Islet of Langerhans (tissue), 1 donor: ENCODE results near the gene TBC1D14.
"Not testable (repeated sequence)": the region's sequence is repeated elsewhere in the genome, so short reads cannot be mapped to it uniquely, and the experiment has no call there.

Experiments
- FAIRE-seq: peaks from one replicate; lab custom pipeline; 2011; peaks lifted over from hg19 to GRCh38; lab: Jason Lieb, UNC

Gene TBC1D14

DNA sequence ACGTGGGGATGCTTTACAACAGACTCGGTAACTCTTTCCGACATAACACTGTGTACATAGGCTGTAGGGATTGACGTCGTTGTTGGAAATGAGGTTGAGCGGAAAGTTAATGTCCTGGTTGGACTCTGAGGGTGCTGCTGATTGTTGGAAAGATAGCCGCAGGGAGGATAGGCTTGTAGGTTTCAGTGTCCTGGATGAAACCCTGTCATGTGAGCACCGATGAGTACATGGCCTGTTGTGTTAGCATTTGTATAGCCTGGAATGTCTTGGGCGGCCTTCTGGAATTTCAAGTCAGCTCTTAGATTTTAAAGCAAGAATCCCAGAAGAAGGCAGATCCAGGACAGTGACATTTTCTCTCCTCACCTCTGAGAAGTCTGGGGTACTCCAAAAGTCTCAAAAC is 63.3 kb downstream of the TBC1D14 start:
- no peak for FAIRE-seq

DNA sequence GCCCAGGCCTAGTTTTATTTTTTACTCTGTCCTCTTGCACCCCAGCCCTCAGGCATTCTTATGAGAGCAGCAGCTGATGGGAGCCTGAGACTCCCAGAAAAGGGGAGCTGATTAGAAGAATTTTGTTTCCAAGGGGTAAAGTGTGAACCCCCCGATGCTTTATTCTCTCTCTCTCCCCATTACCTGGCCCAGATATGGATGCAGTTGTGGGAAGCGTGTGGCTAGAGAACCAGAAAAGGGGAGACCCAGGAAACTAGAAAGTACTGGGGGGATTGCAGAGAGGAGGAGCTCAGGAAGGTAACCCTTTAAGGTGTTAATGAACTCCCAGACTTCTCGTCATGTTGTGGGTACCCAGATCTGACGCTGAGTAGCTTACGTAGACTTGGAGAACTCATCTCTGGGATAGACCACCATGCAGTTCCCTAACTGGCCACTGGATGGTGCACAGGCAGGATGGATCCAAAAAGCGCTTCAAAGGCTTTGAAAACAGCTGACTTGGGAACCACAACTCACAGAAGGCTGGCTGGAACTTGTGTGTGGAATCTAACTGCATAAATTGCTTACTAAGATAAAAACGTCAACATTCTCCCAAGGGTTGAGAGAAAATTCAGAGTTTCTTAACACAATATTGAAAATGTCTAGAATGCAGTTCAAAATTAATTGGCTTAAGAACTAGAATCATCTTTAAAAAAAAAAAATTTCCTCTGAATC is 64.7 kb downstream of the TBC1D14 start:
- peak; percentile 70 for FAIRE-seq

DNA sequence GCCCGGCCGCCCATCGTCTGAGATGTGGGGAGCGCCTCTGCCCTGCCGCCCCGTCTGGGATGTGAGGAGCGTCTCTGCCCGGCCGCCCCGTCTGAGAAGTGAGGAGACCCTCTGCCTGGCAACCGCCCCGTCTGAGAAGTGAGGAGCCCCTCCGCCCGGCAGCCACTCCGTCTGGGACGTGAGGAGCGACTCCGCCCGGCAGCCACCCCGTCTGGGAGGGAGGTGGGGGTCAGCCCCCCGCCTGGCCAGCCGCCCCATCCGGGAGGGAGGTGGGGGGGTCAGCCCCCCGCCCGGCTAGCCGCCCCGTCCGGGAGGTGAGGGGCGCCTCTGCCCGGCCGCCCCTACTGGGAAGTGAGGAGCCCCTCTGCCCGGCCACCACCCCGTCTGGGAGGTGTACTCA is 68.2 kb downstream of the TBC1D14 start:
- FAIRE-seq: not testable (repeated sequence)

DNA sequence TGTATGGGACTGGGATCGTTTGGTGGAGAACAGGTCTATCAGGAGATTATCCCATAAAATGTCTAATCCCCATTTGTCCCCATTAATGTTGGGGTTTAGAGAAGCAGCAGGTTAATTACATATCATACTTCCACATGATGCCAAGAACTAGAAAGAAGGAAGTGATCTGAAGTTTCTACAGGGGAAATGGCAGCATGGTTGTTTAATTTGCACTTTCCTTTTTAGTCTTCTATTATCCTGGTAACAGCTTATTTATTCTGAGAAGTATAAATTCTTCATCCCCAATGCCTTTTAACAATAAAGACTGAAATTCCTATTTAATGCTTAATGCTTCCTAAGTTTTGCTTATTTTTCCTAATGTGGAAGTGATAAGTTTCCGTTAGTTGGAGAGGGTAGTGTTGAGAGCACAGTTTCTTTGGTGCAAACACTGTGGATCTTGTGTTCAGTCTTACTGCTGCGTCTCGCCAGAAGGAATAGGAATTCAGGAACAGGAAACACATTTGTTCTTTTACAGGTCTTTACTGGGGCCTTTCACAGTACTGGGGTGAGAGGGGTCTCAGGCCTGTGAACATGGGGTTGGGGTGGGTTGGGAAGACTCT is 74.0 kb downstream of the TBC1D14 start:
- no peak for FAIRE-seq

DNA sequence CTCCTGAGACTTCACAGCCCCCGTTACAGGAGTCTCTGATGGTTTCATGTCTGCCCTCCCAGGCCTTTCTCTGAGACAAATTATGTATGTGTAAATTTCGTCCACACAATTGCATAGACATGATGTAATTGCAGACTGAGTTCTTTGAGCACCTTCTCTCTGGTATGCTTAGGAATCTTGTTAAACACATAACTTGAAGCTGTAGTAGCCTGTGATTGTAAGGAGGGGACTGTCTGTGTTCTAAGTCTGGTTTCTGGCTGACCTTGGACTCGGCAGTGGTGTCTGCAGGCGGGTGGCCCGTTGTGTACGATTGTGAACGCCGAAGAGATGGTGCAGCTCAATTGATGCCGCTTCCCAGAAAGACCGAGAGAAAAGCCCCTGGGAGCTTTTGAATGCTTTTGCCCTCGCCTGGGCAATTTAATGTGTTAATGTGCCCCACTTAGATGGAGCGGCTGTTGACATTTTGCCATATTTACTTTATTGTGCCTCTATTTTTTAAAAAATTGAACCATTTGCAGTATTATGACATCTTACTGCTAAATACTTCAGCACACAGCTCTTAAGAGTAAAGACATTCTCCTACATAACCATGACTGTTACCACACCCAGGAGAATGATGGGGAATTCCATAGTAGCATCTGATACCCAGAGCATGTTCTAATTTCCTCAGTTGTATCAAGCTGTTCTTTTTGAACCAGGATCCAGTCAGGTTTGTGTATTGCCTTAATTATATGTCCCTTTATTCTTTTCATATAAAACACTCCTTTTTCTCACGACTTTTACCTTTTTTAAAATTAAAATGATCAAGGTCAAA is 75.2 kb downstream of the TBC1D14 start:
- FAIRE-seq: no peak

DNA sequence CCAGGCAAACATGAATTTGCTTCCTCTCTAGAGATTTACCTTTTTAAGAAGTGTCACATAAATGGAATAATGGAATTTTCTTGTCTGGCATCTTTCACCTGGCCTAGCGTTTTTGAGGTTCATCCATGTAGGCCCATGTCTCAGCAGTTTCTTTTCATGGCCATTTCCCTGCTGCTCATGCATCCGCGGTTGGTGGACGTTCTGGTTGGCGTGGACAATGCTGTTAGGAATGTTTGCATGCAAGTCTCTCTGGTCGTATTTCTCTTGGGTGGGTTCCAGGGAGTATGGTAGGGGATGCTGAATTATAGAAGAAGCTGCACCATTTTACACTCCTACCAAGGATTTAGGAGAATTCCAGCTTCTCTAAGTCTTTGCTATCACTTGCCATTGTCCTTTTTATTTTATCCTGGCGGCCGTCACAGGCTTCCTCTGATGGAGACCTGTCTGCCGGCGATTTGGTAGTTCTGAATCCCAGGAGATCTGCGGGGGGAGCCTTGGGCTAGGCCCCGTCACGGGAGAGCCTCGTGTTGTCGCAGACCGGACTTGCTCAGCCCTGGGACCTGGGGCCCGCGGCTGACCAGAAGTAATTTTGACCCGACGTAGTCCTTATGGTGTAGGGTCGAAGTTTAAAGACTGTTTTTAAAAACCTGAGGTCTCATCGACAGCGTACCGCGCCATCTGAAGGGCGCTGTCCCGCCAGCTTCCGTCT is 76.6 kb downstream of the TBC1D14 start:
- FAIRE-seq: no peak

DNA sequence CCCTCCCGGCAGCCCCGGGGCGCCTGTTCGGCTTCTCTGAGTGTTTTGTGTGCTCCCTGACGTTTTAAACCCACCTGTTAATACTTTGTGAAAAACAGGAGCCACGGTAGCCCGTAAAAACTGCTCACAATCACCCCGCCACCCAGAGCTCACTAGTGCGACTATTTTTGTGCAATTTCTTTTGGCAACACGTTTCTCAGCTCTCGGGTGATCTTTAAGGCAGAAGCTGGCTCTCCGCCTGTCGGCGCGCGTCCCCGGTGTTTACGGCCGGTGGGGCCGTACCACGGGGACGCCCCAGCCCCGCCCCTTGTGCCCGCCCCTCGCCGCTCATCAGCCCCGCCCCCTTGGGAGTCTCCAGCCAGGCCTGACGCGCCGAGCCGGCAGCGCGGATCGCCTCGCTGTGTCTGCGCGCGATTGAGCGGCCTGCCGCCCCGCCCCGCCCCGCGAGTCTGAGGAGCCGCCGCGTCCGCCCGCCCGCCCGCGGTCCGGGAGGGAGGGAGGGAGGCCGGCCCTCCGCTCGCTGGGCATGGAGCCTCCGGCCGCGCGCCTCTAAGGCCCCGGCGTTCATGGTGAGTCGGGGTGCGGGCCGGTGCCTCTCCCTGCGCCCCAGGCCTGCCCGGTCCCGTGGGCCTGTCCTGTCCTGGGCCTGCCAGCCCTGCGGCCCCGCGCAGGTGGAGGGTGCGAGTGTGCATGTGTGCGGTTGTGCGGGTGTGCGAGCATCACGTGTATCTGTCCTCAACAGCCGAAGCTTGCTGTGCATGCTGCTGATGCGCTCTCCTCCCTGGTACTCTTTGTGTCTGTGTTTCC is 77.4 kb downstream of the TBC1D14 start:
- no peak for FAIRE-seq

DNA sequence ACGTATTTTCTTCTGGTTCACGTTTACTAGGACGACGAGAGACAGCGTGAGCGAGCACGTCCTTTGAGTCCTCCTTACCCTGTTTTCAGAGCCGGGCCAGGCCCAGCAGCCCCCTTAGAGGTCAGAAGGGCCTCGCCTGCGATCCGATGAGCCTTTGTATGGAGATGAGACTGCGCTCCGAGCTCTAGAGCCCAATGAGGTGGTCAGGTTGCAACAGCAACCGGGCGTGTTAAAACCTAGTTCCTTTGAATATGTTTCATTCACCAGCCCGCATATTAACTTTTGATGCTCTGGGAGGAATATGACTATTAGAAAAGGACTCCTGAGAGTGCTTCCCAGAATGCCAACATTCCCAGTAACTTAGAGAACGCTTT is 77.9 kb downstream of the TBC1D14 start:
- no peak for FAIRE-seq

DNA sequence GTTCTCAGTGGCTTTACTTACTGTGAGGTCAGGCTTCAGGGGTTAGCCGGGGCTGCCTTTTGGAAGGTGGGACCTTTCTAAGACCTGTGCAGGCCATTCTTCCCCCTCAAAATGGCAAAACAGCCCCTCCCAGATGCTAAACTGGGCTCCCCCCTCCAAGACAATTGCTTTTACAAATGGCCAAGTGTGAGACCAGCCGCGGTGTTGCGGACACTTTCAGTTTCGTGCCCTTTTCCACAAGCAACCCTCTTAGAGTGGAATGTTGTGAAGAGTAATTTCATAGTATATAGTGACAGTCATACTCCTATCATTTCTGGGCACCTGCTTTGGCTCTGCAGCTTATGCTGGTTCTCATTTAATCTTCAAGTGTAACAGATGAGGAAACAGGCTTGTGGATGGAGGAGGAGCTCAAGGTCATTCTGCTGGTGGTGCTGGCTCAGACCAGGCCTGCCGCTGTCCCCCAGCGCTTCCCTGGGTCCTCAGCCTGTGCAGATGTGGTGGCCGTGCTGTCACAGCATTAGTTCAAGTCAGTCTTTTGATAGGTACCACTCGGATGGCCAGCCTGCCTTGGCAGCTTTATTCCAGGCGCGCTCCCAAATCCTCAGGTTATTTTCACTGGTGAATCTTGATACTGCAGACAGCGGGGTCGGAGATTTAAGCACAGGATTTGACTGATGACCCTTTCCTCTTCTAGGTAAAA is 78.5 kb downstream of the TBC1D14 start:
- FAIRE-seq: no peak

DNA sequence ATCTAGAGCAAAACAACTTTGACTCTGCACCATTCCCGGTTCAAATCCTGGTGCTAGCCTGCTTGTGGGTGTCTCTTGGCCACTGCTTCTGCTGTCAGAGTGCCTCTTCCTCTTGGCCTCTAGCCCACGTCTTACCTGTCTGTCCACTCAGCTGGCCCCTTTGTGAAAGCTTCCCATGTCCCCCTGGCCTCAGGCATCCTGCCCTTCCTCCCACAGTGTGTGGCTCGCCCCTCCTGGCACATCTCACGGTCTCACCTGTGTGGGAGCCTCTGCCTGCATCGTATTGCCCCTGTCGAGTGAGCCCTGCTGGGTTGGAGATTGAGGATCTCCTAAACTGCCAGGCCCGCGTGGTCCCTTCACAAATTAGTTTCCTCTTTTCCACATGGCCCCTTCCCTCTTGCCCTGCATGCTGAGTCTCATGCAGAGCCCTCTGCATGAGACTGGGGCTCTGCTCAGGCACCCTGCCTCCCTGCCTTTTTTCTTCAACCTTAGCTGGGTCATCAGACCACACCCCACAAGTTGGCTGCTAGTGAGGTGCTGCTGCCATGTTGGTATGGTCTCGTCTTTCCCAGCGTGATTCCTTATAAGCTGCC is 79.8 kb downstream of the TBC1D14 start:
- no peak for FAIRE-seq

DNA sequence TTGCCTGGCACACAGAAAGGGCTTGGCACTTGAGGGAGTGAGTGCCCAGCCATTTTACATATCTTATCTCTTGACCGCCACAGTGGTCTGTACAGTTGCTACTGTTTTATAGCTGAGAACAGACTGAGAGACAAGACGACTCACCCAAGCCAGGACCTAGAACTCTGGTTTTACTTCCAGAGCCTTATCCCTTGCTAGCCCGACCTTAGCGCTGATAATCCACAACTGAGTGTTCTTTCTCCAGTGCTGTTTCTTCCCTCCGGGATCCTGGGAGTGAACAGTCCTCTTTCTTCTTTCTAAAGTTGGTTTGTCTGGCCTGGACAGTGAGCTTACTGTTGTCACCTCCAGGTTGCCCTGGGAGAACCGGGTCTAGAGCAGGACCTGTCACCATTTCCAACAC is 81.0 kb downstream of the TBC1D14 start:
- FAIRE-seq: no peak

DNA sequence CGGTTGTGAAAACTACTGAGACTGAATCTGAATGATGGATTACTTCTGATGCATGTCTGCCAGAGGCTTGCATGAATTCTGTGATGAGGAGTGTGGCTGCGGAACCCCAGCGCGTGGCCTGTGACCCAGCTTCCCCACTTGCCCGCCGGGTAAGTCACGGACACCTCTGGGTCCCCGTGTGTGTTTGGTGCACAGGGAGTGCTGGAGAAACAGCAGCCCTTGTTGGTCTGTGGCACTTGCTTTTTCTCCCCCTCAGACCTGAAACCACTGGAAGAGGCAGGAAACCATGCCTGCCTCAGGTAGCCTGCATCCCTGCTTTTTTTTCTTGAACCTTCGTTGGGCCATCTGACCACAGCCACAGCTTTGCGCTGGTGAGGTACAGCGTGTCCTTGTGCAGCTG is 81.6 kb downstream of the TBC1D14 start:
- FAIRE-seq: no peak

DNA sequence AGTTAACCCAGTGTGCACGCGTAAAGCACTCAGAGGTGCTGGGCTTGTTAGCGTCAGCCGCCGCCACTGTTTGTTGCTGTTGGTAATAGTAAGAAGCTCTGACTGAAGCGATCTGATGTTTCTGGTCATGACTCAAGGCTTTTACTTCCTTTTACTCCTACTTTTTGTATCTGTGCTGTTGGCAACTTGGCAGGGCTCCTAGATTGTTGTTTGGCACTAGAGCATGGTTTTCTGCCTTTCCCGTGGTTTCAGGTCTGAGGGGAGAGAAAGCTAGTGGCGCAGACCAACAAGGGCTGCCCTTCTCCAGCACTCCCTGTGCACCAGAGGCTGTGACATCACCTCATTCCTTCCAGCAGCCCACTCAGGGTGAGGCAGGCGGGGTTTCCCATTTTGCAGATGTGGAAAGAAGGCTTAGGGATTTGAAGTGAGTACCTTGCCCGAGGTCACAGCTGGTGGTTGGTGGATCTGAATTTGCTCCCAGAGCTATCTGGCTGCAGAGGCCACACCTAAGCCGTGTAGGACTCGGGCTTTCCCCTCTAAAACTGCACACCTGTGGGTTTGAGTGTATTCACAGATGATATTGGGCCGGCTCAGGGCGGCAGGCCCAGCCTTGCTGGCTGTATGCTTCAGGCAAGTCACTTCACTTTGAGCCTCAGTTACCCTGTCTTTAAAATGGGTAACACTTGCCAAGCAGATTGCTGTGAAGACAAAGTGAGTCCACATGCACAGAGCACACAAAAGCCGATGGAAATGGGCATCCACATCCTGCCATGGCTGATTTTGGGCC is 82.3 kb downstream of the TBC1D14 start:
- no peak for FAIRE-seq

DNA sequence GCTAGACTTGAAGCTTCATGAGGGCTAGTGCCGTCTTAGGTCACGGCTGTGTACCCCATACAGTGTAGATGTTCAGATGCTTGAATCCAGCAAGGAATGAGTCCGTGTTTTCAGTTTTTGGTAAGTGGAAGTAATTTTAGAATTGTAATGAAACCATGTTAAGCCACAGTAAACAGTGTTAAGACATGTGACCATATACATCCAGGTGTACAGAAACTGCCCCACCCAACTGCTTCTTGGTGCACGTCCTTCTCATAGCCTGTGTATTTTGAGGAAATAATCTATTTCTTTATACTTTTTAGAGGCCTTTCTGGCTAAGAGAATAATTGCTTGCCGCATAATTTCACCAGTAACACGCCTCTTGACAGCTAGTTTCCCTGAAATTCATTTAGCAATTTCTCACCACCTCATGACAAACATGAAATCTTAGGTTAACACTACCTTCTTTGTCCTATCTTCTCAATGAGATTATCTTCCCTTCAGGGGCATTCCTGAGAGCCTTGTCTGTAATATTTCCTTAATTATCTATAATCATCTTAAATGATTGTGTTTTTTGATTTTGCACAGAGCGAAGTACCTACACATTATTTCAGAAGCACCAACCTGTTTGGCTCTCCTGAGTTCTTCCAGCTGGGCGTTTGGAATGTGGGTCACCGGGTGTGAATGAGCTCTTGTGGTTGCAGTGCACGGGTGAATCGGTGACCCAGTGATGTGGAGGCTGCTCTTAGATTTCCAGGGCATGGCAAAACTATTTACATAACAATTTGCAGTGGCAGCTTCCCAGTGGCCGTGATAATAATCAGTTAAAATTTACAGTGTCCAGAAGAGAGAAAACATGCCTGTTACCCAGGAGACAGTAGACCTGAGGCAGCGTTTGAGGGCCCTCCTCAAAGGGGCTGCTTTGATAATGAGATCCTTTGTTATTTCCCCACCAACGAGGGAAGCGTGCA is 83.4 kb downstream of the TBC1D14 start:
- no peak for FAIRE-seq

DNA sequence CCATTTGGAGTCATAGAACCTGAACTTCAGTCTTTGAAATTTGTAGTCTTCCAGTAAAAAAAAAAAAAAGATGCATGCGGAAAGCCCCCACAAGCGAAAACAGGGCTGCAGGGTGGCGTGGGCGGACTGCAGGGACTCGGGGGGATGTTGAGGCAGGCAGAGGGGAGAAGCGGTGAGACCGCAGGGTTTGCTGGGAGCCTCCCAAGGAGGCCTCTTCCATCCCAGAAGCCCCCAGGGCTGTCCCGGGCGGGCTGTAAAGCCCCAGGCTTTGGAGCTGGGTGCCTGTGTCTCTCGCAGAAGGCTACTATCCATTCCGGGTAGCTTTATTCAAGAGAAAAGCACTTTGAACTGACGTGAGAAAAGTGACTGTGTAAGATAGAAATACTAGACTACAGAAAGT is 86.9 kb downstream of the TBC1D14 start:
- FAIRE-seq: no peak

DNA sequence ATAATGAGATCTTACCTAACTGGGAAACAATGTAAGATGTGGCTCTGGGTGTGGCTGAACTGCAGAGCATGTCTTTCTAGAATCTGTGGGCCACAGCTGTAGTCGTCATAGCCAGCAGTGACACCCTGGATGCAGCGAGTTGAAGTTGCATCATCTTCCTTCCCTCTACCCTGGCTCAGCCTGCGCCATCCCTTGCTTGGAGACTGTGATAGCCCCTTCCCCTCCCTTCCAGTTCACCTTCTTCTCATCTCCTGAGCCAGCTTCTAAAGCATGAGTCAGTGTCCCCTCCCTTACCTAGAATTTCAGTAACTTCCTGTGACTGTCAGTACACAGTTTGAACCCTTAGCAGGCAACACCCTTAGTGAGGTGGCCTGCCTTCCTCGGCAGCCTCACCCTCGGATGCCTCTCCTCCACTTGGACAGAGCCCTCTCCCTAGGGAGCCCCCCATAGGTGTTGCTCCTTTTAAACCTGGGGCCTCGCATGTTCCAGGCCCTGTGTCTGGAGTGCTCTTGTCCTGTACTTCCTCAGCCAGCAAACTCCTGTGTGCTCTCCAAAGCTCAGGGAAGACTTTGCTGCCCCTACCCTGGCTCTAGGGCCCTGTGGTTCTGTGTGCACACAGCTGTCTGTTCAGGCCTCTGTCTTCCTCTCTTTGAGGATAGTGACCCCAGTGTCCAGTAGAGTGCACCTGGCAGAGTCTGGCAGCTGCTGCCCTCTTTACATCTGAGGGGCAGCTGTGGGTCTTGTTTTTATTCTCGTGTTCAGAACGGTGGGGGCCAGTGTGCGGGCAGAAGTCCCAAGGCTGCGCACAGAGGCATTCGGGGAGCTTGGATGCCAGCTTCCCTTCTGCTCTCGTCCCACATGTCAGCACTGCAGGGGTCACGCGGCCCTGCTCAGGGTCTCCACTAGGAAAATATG is 89.8 kb downstream of the TBC1D14 start:
- FAIRE-seq: no peak

DNA sequence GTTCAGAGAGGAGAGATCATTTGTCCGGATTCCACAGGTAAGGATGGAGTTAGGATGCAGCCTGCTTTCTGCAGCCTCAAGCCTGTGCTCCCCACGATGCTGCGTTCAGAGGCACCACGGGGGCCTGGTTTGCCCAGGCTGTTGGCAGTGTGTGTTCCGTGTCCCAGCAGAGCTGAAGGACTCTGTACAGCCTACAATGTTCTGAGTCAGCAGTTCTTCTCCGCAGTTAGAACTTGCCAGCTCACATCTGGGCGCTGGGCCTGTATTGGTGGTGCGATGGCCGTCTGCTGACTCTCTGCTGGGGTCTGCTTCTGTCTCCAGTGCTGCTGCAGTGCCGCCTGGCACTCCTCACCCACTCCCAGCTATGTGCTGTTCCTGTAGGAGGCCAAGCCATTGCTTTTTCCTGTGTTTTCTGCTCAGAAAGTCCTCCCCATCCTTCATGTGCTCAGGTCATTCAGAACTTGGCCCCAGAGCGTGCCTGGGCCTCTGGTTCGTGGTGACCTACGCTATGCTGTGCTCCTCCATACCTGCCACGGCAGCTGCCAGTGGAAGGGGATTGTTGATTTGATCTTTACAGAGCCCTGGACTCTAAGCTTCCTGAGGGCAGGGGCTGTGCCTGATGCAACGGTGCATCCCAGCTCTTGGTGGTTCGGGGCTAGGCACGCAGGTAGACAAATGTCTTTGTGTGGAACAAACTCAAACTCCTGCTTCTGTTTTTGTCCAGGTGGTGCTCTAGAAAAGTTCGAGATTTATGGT is 91.0 kb downstream of the TBC1D14 start:
- FAIRE-seq: no peak
